IMR-90 (cell line): Measurements from ENCODE around the gene LCP1. TPM values are rescaled to one million over a fixed set of nuclear protein-coding genes. Genes with fewer than 3 reads are reported as not detected.

ENCODE experiments used
- ATAC-seq: fragments of 200-7000 bp; cut with Tn5 transposase; 2 replicates; pipeline ENCODE4 v1.9.1; 2020; ENCODE audit warnings: low read depth, mild to moderate bottlenecking, moderate library complexity
- BruUV-seq: library from RNA; stranded (reverse); fragments of 400-500 nt; replicated peaks from 2 replicates; lab custom pipeline; 2021; lab: Mats Ljungman, UMichigan
- CTCF ChIA-PET: fragments of 300-600 bp; formaldehyde crosslinking; extraction: SDS; loops from one replicate; lab custom pipeline; 2021; ENCODE audit warnings: antibody characterized with exemption; lab: Yijun Ruan, JAX
- POLR2A ChIA-PET: fragments of 300-600 bp; sonication (Branson Sonifier 250); formaldehyde crosslinking; loops from one replicate; lab custom pipeline; 2022; ENCODE audit warnings: antibody characterized with exemption; ENCODE audit not compliant: unreplicated experiment; lab: Charles Lee
- DNase-seq: peaks from one replicate; pipeline ENCODE4 v3.0.0; 2013
- H2AFZ ChIP-seq: replicated peaks from 2 replicates; pipeline ENCODE3; 2013; ENCODE audit warnings: low read length, mild to moderate bottlenecking; ENCODE audit not compliant: poor library complexity
- H2AK5ac ChIP-seq: 2 replicates; pipeline ENCODE4 v1.6.1; 2013; ENCODE audit warnings: low read depth, low read length, inconsistent platforms
- H2AK9ac ChIP-seq: replicated peaks from 2 replicates; pipeline ENCODE3; 2013; ENCODE audit warnings: mild to moderate bottlenecking, low read depth, low read length, moderate library complexity; ENCODE audit not compliant: poor library complexity
- H2BK120ac ChIP-seq: 2 replicates; pipeline ENCODE4 v1.6.1; 2013; ENCODE audit warnings: low read depth, low read length, inconsistent platforms
- H2BK15ac ChIP-seq: 3 replicates; pipeline ENCODE4 v1.6.1; 2013; ENCODE audit warnings: low read depth, low read length, inconsistent platforms
- H2BK20ac ChIP-seq: 2 replicates; pipeline ENCODE4 v1.6.1; 2013; ENCODE audit warnings: low read depth, mild to moderate bottlenecking, inconsistent platforms, low read length, moderate library complexity
- H2BK5ac ChIP-seq: 2 replicates; pipeline ENCODE4 v1.6.1; 2013; ENCODE audit warnings: mild to moderate bottlenecking, low read depth, low read length, inconsistent platforms; ENCODE audit not compliant: poor library complexity, severe bottlenecking
- H3K14ac ChIP-seq: replicated peaks from 2 replicates; pipeline ENCODE4 v1.6.1; 2013; ENCODE audit warnings: low read depth, low read length, inconsistent platforms
- H3K18ac ChIP-seq: 2 replicates; pipeline ENCODE4 v1.6.1; 2013; ENCODE audit warnings: low read depth, low read length, control low read depth
- H3K23ac ChIP-seq: 2 replicates; pipeline ENCODE4 v1.6.1; 2013; ENCODE audit warnings: low read depth, low read length, inconsistent platforms
- H3K27ac ChIP-seq: 2 replicates; pipeline ENCODE4 v1.5.1; 2013; ENCODE audit warnings: mild to moderate bottlenecking, control low read depth, low read length; ENCODE audit not compliant: insufficient read depth
- H3K27me3 ChIP-seq: 2 replicates; pipeline ENCODE4 v1.6.1; 2013; ENCODE audit warnings: low read length; ENCODE audit not compliant: control insufficient read depth, insufficient read depth
- H3K36me3 ChIP-seq: 2 replicates; pipeline ENCODE4 v1.6.1; 2013; ENCODE audit warnings: low read length, mixed read lengths; ENCODE audit not compliant: control insufficient read depth, insufficient read depth
- H3K4ac ChIP-seq: 2 replicates; pipeline ENCODE4 v1.6.1; 2013; ENCODE audit warnings: low read depth, low read length, inconsistent platforms
- H3K4me1 ChIP-seq: 2 replicates; pipeline ENCODE4 v1.6.1; 2013; ENCODE audit warnings: low read length, mixed read lengths; ENCODE audit not compliant: control insufficient read depth, insufficient read depth
- H3K4me2 ChIP-seq: 2 replicates; pipeline ENCODE4 v1.6.1; 2013; ENCODE audit warnings: low read depth, mild to moderate bottlenecking, control low read depth, low read length, moderate library complexity
- H3K4me3 ChIP-seq: 2 replicates; pipeline ENCODE4 v1.5.1; 2013; ENCODE audit warnings: low read depth, mild to moderate bottlenecking, control low read depth, low read length, moderate library complexity; ENCODE audit not compliant: insufficient read depth
- H3K56ac ChIP-seq: 2 replicates; pipeline ENCODE4 v1.6.1; 2013; ENCODE audit warnings: low read length, inconsistent platforms; ENCODE audit not compliant: insufficient read depth; ENCODE audit errors: extremely low read depth
- H3K79me1 ChIP-seq, 2 experiments: 2 replicates each; pipeline ENCODE4 v1.6.1; 2013; ENCODE audit warnings: low read length in 2 of 2, inconsistent platforms in 1 of 2, low read depth in 1 of 2
- H3K9ac ChIP-seq: 2 replicates; pipeline ENCODE4 v1.6.1; 2013; ENCODE audit warnings: low read depth, low read length, control low read depth
- H3K9me1 ChIP-seq: 2 replicates; pipeline ENCODE4 v1.6.1; 2013; ENCODE audit warnings: low read length, inconsistent platforms; ENCODE audit not compliant: insufficient read depth
- H3K9me3 ChIP-seq: 2 replicates; pipeline ENCODE4 v1.6.1; 2013; ENCODE audit warnings: low read length; ENCODE audit not compliant: control insufficient read depth, insufficient read depth
- H4K20me1 ChIP-seq: 2 replicates; pipeline ENCODE4 v1.6.1; 2013; ENCODE audit warnings: low read length, inconsistent platforms; ENCODE audit not compliant: insufficient read depth
- H4K5ac ChIP-seq: 2 replicates; pipeline ENCODE4 v1.6.1; 2013; ENCODE audit warnings: mild to moderate bottlenecking, low read depth, low read length, control low read depth
- H4K8ac ChIP-seq, 2 experiments: 2 replicates each; pipeline ENCODE4 v1.6.1; 2013; ENCODE audit warnings: low read depth in 2 of 2, low read length in 2 of 2, control low read depth in 1 of 2, inconsistent platforms in 1 of 2
- H4K91ac ChIP-seq: 2 replicates; pipeline ENCODE4 v1.6.1; 2013; ENCODE audit warnings: low read depth, low read length, inconsistent platforms; ENCODE audit not compliant: insufficient read depth
- BHLHE40 ChIP-seq: fragments of 150-350 bp; IDR thresholded peaks from 2 replicates; pipeline ENCODE4 v1.6.1; 2016; ENCODE audit warnings: mild to moderate bottlenecking, low read depth, low read length
- CHD1 ChIP-seq: IDR thresholded peaks from 2 replicates; pipeline ENCODE4 v1.6.1; 2012; ENCODE audit warnings: low read depth, low read length, improper control_type of control experiment
- FOS ChIP-seq: fragments of 150-350 bp; IDR thresholded peaks from 2 replicates; pipeline ENCODE4 v1.6.1; 2016; ENCODE audit warnings: low read depth, low read length
- MAZ ChIP-seq: IDR thresholded peaks from 2 replicates; pipeline ENCODE4 v1.6.1; 2012; ENCODE audit warnings: low read depth, mild to moderate bottlenecking, low read length, improper control_type of control experiment, moderate library complexity, borderline replicate concordance
- RCOR1 ChIP-seq: IDR thresholded peaks from 2 replicates; pipeline ENCODE4 v1.6.1; 2012; ENCODE audit warnings: mild to moderate bottlenecking, low read length, improper control_type of control experiment; ENCODE audit not compliant: insufficient replicate concordance
- USF2 ChIP-seq: fragments of 150-350 bp; IDR thresholded peaks from 2 replicates; pipeline ENCODE4 v1.6.1; 2017; ENCODE audit warnings: mild to moderate bottlenecking, antibody characterized with exemption, low read length, low read depth
- WGBS, 2 experiments: methylation state at CpG; one replicate each; pipeline versions ENCODE4 v1.1.5 to v1.1.7; 2013; ENCODE audit warnings: missing lambda C conversion rate in 2 of 2; ENCODE audit not compliant: insufficient read length in 1 of 2; ENCODE audit errors: extremely low coverage in 2 of 2; 5-methylcytosine and 5-hydroxymethylcytosine counted together
- dilution Hi-C: fragments of 300-500 bp; cut with HindIII; formaldehyde crosslinking; loops from one replicate; pipeline ENCODE4 v1.14.3; 2018; ENCODE audit warnings: low sequenced_read_pairs; ENCODE audit not compliant: unreplicated experiment
- in situ Hi-C: fragments of 300-500 bp; cut with MboI; formaldehyde crosslinking; loops from 3 replicates; pipeline ENCODE4 v1.14.3; 2019; ENCODE audit warnings: low sequenced_read_pairs, inconsistent platforms, mixed read lengths
- intact Hi-C: fragments of 100-400 bp; cut with micrococcal nuclease; formaldehyde crosslinking; loops from 2 replicates; pipeline ENCODE4 v1.10.0; 2022
- polyA plus RNA-seq, 3 experiments: library from polyadenylated mRNA; depleted of rRNA; stranded (reverse); fragments of >200 nt; gene quantifications; 2 replicates each; pipeline ENCODE4 v1.2.3, GENCODE V29; 2012; ENCODE audit warnings: low replicate concordance in 1 of 3
- total RNA-seq: library from RNA; depleted of rRNA; stranded (reverse); fragments of >200 nt; gene quantifications from 2 replicates; pipeline ENCODE4 v1.2.3, GENCODE V29; 2012
- TF ChIP-seq, protein P1 (sequence below): conservative IDR thresholded peaks from 2 replicates; pipeline ENCODE4 v1.5.1; 2012; ENCODE audit warnings: mild to moderate bottlenecking, low read depth, low read length, improper control_type of control experiment

Gene LCP1
- total and polyA plus RNA-seq, 2 of the 4 experiments (the other 2 are of a cell fraction), result not detected

DNA sequence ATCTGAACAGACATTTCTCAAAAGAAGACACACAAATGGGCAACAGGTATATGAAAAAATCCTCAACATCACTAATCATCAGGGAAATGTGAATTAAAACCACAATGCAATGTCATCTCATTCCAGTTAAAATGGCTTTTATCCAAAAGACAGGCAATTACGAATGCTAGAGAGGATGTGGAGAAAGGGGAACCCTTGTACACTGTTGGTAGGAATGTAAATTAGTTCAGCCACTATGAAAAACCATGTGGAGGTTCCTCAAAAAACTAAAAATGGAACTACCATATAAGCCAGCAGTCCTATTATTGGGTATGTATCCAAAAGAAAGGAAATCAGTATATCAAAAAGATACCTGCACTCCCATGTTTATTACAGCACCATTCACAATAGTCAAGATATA is 104.7 kb downstream of the LCP1 start:
- TF ChIP-seq BHLHE40 (no peak), RCOR1 (no peak), CHD1 (no peak), MAZ (no peak), FOS (no peak), USF2 (no peak)
- TF ChIP-seq, protein P1, sequence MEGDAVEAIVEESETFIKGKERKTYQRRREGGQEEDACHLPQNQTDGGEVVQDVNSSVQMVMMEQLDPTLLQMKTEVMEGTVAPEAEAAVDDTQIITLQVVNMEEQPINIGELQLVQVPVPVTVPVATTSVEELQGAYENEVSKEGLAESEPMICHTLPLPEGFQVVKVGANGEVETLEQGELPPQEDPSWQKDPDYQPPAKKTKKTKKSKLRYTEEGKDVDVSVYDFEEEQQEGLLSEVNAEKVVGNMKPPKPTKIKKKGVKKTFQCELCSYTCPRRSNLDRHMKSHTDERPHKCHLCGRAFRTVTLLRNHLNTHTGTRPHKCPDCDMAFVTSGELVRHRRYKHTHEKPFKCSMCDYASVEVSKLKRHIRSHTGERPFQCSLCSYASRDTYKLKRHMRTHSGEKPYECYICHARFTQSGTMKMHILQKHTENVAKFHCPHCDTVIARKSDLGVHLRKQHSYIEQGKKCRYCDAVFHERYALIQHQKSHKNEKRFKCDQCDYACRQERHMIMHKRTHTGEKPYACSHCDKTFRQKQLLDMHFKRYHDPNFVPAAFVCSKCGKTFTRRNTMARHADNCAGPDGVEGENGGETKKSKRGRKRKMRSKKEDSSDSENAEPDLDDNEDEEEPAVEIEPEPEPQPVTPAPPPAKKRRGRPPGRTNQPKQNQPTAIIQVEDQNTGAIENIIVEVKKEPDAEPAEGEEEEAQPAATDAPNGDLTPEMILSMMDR, result no peak
- CTCF ChIA-PET, result no interaction called here
- H3K79me1 ChIP-seq, result no peaks in the 10 kb centered on the region
- no peak overlapping the region for H2BK15ac ChIP-seq
- H2BK5ac ChIP-seq, result no peak overlapping the region
- no peak overlapping the region for H3K4ac ChIP-seq
- BruUV-seq, result no TSS peak
- H3K18ac ChIP-seq, result no peak overlapping the region
- H3K36me3 ChIP-seq, result no peaks in the 10 kb centered on the region
- no peak overlapping the region for H3K14ac ChIP-seq
- H4K20me1 ChIP-seq, result no peaks in the 10 kb centered on the region
- H3K27ac ChIP-seq, result no peak overlapping the region
- no peak overlapping the region for H3K9ac ChIP-seq
- H3K9me1 ChIP-seq, result no peaks in the 10 kb centered on the region
- no peaks in the 10 kb centered on the region for H3K27me3 ChIP-seq
- no peak overlapping the region for H4K5ac ChIP-seq
- dilution Hi-C loops (no loop called here), intact Hi-C loops (no loop called here), in situ Hi-C loops (no loop called here)
- no peak overlapping the region for H3K4me2 ChIP-seq
- H4K91ac ChIP-seq, result no peak overlapping the region
- H2AK9ac ChIP-seq, result no peak overlapping the region
- ATAC-seq (no peak), DNase-seq (no peak)
- WGBS, 2 experiments, result no CpG with 5 or more reads among the region's 1 CpG
- no peak overlapping the region for H2AFZ ChIP-seq
- no peak overlapping the region for H2BK120ac ChIP-seq
- no peak overlapping the region for H2BK20ac ChIP-seq
- no peak overlapping the region for H3K4me3 ChIP-seq
- POLR2A ChIA-PET, result no interaction called here
- H4K8ac ChIP-seq, result no peak overlapping the region
- H2AK5ac ChIP-seq, result no peak overlapping the region
- H3K23ac ChIP-seq, result no peak overlapping the region
- no peak overlapping the region for H3K56ac ChIP-seq
- H3K4me1 ChIP-seq, result no peaks in the 10 kb centered on the region
- H3K9me3 ChIP-seq, result no peaks in the 10 kb centered on the region
